K562 (cell line): Measurements from ENCODE around the gene AP3S1.

ENCODE experiments used
- BRCA1 ChIP-seq, 2 experiments: fragments of 450-650 bp in 1 of 2; sonication (generic) in 1 of 2; formaldehyde crosslinking in 1 of 2; IDR thresholded peaks; 2 replicates each; pipeline versions ENCODE4 v1.5.0 to v1.6.1; 2017 to 2020; ENCODE audit warnings: mild to moderate bottlenecking in 1 of 2, missing genetic modification reagents in 1 of 2
- CTCF ChIP-seq, 3 experiments: IDR thresholded peaks in 2 of 3; conservative IDR thresholded peaks in 1 of 3; 2 replicates each; pipeline ENCODE4 v1.5.1; 2011 to 2012; ENCODE audit warnings: low read length in 3 of 3, mild to moderate bottlenecking in 3 of 3, control low read depth in 2 of 3, improper control_type of control experiment in 1 of 3, inconsistent platforms in 1 of 3, low read depth in 1 of 3, mixed read lengths in 1 of 3, moderate library complexity in 1 of 3; ENCODE audit not compliant: insufficient read depth in 2 of 3
- HDAC6 ChIP-seq: IDR thresholded peaks from 2 replicates; pipeline ENCODE4 v1.6.1; 2012; ENCODE audit warnings: low read depth, mild to moderate bottlenecking, control low read depth, inconsistent platforms, low read length, moderate library complexity
- RNF2 ChIP-seq: sonication (generic); IDR thresholded peaks from 2 replicates; pipeline ENCODE4 v1.6.1; 2016
- SRF ChIP-seq, 2 experiments: fragments of 250-450, 450-650 bp in 1 of 2; sonication (Bioruptor Pico) in 1 of 2; sonication (generic) in 1 of 2; formaldehyde crosslinking; IDR thresholded peaks; 2 replicates each; pipeline versions ENCODE4 v1.5.0 to v1.5.1; 2020 to 2022; ENCODE audit warnings: mild to moderate bottlenecking in 1 of 2, missing genetic modification reagents in 1 of 2

- no peak for TF ChIP-seq SRF (CRISPR knock-in tag; IDR thresholded peaks at IDR 0.05)
- TF ChIP-seq HDAC6 = no peak
- TF ChIP-seq BRCA1 (IDR thresholded peaks at IDR 0.05) = no peak
- no peak for TF ChIP-seq BRCA1 (CRISPR knock-in tag; IDR thresholded peaks at IDR 0.05)
- TF ChIP-seq CTCF (IDR thresholded peaks at IDR 0.05 in 2 of 3, conservative IDR thresholded peaks at IDR 0.05 in 1 of 3; ENCODE audit: insufficient read depth in 2 of 3, low read depth in 1 of 3, low read length in 3 of 3) = no peak
- no peak for TF ChIP-seq RNF2
Measured at GRCh38 chr5:115956957-115957356, 115.2 kb downstream of the AP3S1 start.
